Right lobe of liver (tissue), 4 donors: ENCODE results near the gene UBAP1.

ENCODE experiments used
- POLR2A ChIP-seq: fragments of 450-650 bp; IDR thresholded peaks from one replicate; pipeline ENCODE4 v1.6.1; 2017; ENCODE audit warnings: antibody characterized with exemption, mild to moderate bottlenecking
- TF ChIP-seq, protein P1 (sequence below), 4 donors: fragments of 200-600 bp in 3 of 4; fragments of 450-650 bp in 1 of 4; IDR thresholded peaks; one replicate each; pipeline versions ENCODE4 v1.5.1 to v1.8.0; 2016 to 2022; ENCODE audit warnings: antibody characterized with exemption in 4 of 4, mild to moderate bottlenecking in 2 of 4
- donor health status: DM: no; HTN: no; CAD: no.
- donor health status: DM: no; HTN: no; CAD: no.
- donor health status: DM: no; HTN: yes; CAD: no.

DNA sequence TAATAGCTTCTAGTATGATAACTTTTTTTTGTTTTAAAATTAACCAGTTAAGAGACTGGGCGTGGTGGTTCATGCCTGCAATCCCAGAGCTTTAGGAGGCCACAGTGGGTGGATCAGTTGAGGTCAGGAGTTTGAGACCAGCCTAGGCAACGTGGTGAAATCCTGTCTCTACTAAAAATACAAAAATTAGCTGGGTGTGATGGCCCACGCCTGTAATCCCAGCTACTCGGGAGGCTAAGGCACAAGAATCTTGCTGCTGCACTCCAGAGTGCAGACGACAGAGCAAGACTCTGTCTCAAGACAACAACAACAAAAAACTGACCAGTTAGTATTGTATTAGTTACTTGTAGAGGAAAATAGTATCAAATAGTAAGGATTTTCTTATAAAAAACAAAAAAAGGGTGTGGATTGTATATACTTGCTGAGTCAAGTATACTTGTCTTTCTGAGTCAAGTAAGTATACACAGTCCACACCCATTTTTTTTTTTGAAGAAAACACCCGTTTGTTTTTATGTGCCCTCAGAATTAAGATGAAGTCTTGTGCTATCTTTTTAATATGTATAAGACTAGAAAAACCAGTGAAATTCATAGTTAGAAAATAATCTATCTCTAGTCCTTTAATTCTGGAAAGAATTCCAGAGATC lies 25.3 kb downstream of the UBAP1 start:
- TF ChIP-seq, protein P1, sequence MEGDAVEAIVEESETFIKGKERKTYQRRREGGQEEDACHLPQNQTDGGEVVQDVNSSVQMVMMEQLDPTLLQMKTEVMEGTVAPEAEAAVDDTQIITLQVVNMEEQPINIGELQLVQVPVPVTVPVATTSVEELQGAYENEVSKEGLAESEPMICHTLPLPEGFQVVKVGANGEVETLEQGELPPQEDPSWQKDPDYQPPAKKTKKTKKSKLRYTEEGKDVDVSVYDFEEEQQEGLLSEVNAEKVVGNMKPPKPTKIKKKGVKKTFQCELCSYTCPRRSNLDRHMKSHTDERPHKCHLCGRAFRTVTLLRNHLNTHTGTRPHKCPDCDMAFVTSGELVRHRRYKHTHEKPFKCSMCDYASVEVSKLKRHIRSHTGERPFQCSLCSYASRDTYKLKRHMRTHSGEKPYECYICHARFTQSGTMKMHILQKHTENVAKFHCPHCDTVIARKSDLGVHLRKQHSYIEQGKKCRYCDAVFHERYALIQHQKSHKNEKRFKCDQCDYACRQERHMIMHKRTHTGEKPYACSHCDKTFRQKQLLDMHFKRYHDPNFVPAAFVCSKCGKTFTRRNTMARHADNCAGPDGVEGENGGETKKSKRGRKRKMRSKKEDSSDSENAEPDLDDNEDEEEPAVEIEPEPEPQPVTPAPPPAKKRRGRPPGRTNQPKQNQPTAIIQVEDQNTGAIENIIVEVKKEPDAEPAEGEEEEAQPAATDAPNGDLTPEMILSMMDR (IDR thresholded peaks at IDR 0.05), result no peak
- no peak for TF ChIP-seq POLR2A
